GM18907 (cell line): ENCODE measurements around the gene RPH3AL.

ENCODE experiments used
- ATAC-seq: cut with Tn5 transposase; IDR thresholded peaks from one replicate; pipeline ENCODE4 v1.9.1; 2021; ENCODE audit warnings: mild to moderate bottlenecking, moderate library complexity; ENCODE audit not compliant: unreplicated experiment

RPH3AL gene

DNA sequence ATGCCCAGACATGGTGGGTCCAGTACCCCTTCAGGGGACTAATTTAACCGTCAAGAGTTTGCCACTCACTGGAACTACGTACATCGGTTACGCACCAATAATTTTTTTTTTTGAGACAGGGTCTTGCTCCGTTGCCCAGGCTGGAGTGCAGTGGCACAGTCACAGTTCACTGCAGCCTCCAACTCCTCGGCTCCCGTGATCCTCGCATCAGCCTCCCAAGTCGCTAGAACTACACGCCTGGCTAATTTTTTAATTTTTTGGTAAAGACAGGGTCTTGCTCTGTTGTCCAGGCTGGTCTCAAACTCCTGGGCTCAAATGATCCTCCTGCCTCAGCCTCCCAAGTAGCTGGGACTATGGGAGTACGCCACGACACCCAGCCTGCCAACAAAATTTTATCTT, 15.6 kb downstream of the RPH3AL start:
- ATAC-seq = no peak

- no peak for ATAC-seq
These were observed 16.2 kb downstream of the RPH3AL start for GRCh38 chr17:336110-337021.

GRCh38 chr17:335691-336090, 16.9 kb downstream of the RPH3AL start:
- ATAC-seq = no peak

- no peak for ATAC-seq
These were observed 17.6 kb downstream of the RPH3AL start for GRCh38 chr17:334974-335481.

DNA sequence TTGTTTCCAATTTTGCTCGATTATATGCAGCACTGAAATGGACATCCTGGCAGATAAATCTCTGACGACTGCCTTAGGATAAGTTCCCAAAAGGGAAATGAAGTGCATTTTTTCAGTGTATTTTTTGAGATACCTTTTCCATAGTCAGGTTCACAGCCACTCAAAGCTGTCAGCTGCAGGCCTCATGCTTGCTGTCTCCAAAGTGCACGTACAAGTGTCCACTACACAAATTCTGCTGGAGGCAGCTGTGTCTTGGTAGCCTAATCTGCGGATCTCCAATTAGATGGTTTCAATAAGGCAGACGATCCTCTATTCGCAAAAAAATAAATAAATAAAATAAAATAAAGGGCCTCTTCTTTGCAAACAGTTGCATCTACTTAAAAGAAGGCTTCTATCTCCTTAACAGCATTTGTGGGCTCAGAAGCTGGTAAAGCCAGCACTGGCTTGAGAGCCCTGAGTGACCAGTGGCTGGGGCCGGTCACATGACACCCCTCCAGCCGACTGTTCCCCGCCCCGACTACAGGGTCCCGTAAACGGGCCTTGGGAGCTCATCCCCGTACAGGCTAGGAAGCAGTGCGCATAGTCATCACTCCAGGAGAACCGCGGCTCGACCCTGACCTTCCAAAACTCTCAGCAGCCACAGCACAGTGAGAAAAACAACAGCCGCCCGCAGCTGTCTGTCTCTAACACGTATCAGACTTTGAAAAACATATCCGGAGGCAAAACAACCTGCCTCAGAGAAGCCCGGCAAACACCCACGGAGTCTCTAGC, 18.8 kb downstream of the RPH3AL start:
- no peak for ATAC-seq

GRCh38 chr17:332558-333322, 19.9 kb downstream of the RPH3AL start:
- ATAC-seq = no peak

DNA sequence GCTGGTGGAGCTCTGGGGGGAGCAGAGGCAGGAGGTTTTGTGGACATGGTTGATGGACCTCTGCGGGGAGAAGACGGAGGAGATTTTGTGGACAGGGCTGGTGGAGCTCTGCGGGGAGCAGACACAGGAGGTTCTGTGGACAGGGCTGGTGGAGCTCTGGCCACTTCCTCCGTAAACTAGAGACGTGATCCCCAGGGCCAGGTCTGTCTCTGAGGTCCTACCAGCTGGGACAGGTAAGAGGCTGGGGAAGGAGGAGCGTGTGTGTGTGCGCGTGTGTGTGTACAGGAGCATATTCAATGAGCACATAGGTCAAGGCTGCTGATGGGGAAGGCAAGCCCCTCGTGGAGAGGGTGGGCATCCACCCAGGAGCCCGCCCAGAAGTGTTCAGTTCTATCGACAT, 20.6 kb downstream of the RPH3AL start:
- ATAC-seq = no peak

- ATAC-seq = no peak
These were observed 21.5 kb downstream of the RPH3AL start for GRCh38 chr17:330993-331701.

- no peak for ATAC-seq
These were observed 22.7 kb downstream of the RPH3AL start for GRCh38 chr17:329784-330420.

- ATAC-seq = no peak
These were observed 24.6 kb downstream of the RPH3AL start for GRCh38 chr17:327971-328370.

- no peak for ATAC-seq
These were observed 25.3 kb downstream of the RPH3AL start for GRCh38 chr17:327296-327695.

DNA sequence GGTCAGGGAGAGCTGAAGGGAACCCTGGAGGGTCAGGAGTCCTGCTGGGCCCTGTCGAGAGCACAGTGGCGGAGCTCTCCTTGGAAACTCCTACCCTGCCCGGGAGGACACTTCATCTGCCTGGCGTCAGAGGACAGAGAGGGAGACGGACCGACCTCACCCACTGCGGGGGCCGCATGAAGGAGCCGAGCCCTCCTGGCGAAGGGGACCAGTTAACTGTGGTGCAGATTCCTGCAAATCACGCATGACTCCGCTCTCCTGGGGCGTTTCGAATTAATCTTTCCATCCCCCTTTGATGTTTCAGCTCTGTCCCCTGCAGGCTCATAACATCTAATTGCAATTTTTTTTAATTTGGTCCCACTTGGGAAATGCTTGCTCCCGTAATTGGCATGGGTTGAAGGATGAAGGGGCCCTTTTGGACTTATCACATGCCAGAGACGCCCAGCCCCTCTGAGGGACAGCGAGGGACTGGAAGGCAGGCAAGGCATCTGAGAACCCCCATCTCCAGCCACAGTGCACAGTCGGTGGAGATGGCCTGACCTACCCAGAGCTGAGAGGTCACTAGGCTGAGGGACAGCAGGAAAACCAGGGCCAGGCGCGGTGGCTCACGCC, 26.5 kb downstream of the RPH3AL start:
- no peak for ATAC-seq

DNA sequence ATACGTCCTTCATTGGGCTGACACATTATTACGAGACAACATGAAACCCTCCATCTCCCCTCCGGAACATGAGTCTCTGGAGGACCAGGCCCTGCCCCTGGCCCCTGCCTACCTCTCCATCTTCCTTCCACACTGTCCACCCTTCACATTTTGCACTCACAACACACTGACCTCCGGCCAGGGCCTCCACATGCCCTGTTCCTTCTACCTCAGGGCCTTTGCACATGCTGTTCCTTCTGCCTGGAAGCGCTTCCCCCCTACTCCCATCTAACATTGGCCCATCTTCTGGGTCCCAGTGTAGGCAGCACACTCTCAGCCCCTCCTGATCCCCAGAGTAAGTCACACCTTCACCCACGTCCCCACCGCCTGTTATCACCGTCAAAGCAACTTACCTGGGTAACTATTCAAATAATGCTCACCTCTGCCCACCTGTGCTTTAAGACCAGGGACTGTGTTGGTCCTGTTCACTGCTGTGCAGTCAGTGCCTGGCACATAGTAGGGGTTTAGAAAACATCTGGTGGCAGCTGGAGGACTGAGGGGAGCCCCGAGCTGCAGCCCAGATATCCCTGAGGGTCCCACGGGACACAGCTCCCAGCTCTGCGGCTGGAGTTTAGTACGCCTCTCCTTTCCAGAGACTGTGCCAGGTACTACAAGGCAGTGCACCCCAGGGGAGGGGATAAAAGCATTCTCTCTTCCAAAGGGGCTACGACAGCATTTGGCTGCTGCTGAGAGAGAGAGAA, 27.2 kb downstream of the RPH3AL start:
- no peak for ATAC-seq

GRCh38 chr17:323721-324571, 28.7 kb downstream of the RPH3AL start:
- no peak for ATAC-seq

- ATAC-seq = no peak
These were observed 29.4 kb downstream of the RPH3AL start for GRCh38 chr17:323181-323580.

GRCh38 chr17:322006-322780, 30.4 kb downstream of the RPH3AL start:
- ATAC-seq = no peak

DNA sequence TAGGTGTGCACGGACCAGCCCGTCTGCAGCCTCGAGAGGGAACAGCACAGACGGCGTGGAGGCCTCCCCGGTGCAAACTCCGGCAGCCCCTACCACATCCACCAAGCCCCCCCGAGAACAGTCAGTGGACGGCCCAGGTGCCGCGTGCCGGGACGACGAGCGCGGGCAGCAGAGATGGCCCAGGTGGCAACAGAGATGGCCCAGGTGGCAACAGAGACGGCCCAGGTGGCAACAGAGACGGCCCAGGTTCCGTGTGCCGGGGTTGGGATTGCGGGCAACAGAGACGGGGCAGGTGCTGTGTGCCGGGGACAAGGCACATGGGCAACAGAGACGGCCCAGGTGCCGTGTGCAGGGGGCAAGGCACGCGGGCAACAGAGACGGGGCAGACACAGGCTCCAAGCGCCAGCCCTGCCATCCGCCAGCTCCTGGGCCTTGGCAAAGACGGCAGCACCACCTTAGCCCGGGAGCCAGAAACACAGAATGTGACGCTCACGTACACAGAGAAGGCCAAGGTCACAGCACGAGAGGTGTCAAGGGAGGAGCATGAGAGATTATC, 31.1 kb downstream of the RPH3AL start:
- ATAC-seq = no peak
